Measurements from ENCODE around the gene ZNF608. TPM values are rescaled to one million over a fixed set of nuclear protein-coding genes. Genes with fewer than 3 reads are reported as not detected.

Gene ZNF608
- total and polyA plus RNA-seq, 2 experiments from 2014 or later: 20.5 to 42.4 TPM

DNA sequence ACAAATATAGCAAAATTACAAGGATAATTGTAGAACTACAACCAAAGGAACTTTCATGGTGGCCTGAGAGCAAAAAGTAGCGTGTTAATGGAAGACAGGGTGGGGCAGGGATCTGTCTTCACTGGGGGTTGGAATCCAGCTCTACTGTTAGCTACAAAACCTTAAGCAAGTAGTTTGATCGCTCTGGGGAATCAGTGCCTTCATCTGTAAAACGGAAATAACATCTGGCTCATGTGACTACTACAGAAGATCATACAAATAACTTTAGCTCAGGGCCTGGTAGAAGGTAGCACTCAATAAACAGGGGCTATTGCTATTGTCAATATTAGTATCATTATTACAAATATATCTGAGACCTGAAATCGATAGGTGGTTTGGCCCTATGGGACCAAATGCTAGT lies 40.4 kb downstream of the ZNF608 start:
- H3K4me3 ChIP-seq: no peak overlapping the region
- TF ChIP-seq ETS1 (IDR thresholded peaks at IDR 0.05) (no peak), POLR2AphosphoS5 (IDR thresholded peaks at IDR 0.05; ENCODE audit: low read depth) (no peak), CREB1 (CRISPR knock-in tag; IDR thresholded peaks at IDR 0.05; ENCODE audit: low read depth) (no peak), ZNF114 (CRISPR knock-in tag; IDR thresholded peaks at IDR 0.05) (no peak), EZH2phosphoT487 (IDR thresholded peaks at IDR 0.05; ENCODE audit: unreplicated experiment) (no peak), STAT1 (IDR thresholded peaks at IDR 0.05; ENCODE audit: unreplicated experiment) (no peak), REST (IDR thresholded peaks at IDR 0.05; ENCODE audit: unreplicated experiment) (no peak), ZNF331 (CRISPR knock-in tag; IDR thresholded peaks at IDR 0.05; ENCODE audit: low read depth) (no peak), EZH2 (IDR thresholded peaks at IDR 0.05; ENCODE audit: low read depth, unreplicated experiment) (no peak), JUNB (IDR thresholded peaks at IDR 0.05; ENCODE audit: unreplicated experiment) (no peak), NANOG (IDR thresholded peaks at IDR 0.05; ENCODE audit: borderline replicate concordance) (no peak)
- TF ChIP-seq, protein P1, sequence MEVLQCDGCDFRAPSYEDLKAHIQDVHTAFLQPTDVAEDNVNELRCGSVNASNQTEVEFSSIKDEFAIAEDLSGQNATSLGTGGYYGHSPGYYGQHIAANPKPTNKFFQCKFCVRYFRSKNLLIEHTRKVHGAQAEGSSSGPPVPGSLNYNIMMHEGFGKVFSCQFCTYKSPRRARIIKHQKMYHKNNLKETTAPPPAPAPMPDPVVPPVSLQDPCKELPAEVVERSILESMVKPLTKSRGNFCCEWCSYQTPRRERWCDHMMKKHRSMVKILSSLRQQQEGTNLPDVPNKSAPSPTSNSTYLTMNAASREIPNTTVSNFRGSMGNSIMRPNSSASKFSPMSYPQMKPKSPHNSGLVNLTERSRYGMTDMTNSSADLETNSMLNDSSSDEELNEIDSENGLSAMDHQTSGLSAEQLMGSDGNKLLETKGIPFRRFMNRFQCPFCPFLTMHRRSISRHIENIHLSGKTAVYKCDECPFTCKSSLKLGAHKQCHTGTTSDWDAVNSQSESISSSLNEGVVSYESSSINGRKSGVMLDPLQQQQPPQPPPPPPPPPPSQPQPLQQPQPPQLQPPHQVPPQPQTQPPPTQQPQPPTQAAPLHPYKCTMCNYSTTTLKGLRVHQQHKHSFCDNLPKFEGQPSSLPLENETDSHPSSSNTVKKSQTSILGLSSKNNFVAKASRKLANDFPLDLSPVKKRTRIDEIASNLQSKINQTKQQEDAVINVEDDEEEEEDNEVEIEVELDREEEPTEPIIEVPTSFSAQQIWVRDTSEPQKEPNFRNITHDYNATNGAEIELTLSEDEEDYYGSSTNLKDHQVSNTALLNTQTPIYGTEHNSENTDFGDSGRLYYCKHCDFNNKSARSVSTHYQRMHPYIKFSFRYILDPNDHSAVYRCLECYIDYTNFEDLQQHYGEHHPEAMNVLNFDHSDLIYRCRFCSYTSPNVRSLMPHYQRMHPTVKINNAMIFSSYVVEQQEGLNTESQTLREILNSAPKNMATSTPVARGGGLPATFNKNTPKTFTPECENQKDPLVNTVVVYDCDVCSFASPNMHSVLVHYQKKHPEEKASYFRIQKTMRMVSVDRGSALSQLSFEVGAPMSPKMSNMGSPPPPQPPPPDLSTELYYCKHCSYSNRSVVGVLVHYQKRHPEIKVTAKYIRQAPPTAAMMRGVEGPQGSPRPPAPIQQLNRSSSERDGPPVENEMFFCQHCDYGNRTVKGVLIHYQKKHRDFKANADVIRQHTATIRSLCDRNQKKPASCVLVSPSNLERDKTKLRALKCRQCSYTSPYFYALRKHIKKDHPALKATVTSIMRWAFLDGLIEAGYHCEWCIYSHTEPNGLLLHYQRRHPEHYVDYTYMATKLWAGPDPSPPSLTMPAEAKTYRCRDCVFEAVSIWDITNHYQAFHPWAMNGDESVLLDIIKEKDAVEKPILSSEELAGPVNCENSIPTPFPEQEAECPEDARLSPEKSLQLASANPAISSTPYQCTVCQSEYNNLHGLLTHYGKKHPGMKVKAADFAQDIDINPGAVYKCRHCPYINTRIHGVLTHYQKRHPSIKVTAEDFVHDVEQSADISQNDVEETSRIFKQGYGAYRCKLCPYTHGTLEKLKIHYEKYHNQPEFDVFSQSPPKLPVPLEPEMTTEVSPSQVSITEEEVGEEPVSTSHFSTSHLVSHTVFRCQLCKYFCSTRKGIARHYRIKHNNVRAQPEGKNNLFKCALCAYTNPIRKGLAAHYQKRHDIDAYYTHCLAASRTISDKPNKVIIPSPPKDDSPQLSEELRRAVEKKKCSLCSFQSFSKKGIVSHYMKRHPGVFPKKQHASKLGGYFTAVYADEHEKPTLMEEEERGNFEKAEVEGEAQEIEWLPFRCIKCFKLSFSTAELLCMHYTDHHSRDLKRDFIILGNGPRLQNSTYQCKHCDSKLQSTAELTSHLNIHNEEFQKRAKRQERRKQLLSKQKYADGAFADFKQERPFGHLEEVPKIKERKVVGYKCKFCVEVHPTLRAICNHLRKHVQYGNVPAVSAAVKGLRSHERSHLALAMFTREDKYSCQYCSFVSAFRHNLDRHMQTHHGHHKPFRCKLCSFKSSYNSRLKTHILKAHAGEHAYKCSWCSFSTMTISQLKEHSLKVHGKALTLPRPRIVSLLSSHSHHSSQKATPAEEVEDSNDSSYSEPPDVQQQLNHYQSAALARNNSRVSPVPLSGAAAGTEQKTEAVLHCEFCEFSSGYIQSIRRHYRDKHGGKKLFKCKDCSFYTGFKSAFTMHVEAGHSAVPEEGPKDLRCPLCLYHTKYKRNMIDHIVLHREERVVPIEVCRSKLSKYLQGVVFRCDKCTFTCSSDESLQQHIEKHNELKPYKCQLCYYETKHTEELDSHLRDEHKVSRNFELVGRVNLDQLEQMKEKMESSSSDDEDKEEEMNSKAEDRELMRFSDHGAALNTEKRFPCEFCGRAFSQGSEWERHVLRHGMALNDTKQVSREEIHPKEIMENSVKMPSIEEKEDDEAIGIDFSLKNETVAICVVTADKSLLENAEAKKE (CRISPR knock-in tag; IDR thresholded peaks at IDR 0.05): no peak
- TF ChIP-seq, protein P2, sequence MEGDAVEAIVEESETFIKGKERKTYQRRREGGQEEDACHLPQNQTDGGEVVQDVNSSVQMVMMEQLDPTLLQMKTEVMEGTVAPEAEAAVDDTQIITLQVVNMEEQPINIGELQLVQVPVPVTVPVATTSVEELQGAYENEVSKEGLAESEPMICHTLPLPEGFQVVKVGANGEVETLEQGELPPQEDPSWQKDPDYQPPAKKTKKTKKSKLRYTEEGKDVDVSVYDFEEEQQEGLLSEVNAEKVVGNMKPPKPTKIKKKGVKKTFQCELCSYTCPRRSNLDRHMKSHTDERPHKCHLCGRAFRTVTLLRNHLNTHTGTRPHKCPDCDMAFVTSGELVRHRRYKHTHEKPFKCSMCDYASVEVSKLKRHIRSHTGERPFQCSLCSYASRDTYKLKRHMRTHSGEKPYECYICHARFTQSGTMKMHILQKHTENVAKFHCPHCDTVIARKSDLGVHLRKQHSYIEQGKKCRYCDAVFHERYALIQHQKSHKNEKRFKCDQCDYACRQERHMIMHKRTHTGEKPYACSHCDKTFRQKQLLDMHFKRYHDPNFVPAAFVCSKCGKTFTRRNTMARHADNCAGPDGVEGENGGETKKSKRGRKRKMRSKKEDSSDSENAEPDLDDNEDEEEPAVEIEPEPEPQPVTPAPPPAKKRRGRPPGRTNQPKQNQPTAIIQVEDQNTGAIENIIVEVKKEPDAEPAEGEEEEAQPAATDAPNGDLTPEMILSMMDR (conservative IDR thresholded peaks at IDR 0.05; ENCODE audit: low read depth in 2 of 2): no peak
- Mint-ChIP-seq H3K4me3 (no peak overlapping the region), H3K4me1 (peaks cover 96% of the 10 kb centered on the region), H3K27me3 (ENCODE audit: insufficient read depth, low read depth, poor library complexity) (peaks cover 3% of the 10 kb centered on the region), H3K9me3 (no peaks in the 10 kb centered on the region), H3K27ac (no peak overlapping the region), H3K36me3 (ENCODE audit: low read depth) (no peaks in the 10 kb centered on the region)
- peaks cover 5% of the 10 kb centered on the region for H4K20me1 ChIP-seq (replicated peaks; ENCODE audit: insufficient read depth)
- no peaks in the 10 kb centered on the region for H3F3A ChIP-seq (replicated peaks; ENCODE audit: low read depth)
- peaks cover 76% of the 10 kb centered on the region for H3K4me1 ChIP-seq (ENCODE audit: insufficient read depth)
- no peak overlapping the region for H3K4me2 ChIP-seq
- H3K9me2 ChIP-seq (ENCODE audit: insufficient read depth): no peaks in the 10 kb centered on the region
- no peak overlapping the region for H2AFZ ChIP-seq
- H3K27ac ChIP-seq (ENCODE audit: low read depth): no peak overlapping the region
- no peak for ATAC-seq
- H3K79me2 ChIP-seq (replicated peaks; ENCODE audit: insufficient read depth): peaks cover 99% of the 10 kb centered on the region
- no peaks in the 10 kb centered on the region for H3K36me3 ChIP-seq (ENCODE audit: insufficient read depth)
- no peaks in the 10 kb centered on the region for H3K27me3 ChIP-seq (ENCODE audit: insufficient read depth)
- no peak for DNase-seq (ENCODE audit: low spot score)

Data from GM23338 (cell line).